ENCODE data around the gene ARHGEF26. TPM values are rescaled to one million over a fixed set of nuclear protein-coding genes. Genes with fewer than 3 reads are reported as not detected.

ARHGEF26 gene
- total RNA-seq, 2 experiments from 2014 or later = 0.08 TPM; not detected in 1

GRCh38 chr3:154240235-154240634 is 119.0 kb downstream of the ARHGEF26 start:
- H3K4me1 Mint-ChIP-seq (ENCODE audit: low read depth) = no peaks in the 10 kb centered on the region
- peaks cover 4% of the 10 kb centered on the region for H3K27me3 Mint-ChIP-seq
- H3K27ac Mint-ChIP-seq = no peak overlapping the region
- ChIA-PET CTCF (no interaction called here), POLR2A (no interaction called here)
- intact Hi-C loops (cut with DNase I, micrococcal nuclease) = no loop called here
- H3K4me3 Mint-ChIP-seq = no peak overlapping the region
- H3K9me3 Mint-ChIP-seq = no peaks in the 10 kb centered on the region
- no peaks in the 10 kb centered on the region for H3K36me3 Mint-ChIP-seq (ENCODE audit: low read depth)
- Histone ChIP-seq H3K4me1 (ENCODE audit: insufficient read depth, low read length) (no peaks in the 10 kb centered on the region), H3K27me3 (ENCODE audit: control insufficient read depth in 1 of 2, insufficient read depth in 2 of 2, low read length in 2 of 2) (no peaks in the 10 kb centered on the region), H3K4me3 (ENCODE audit: low read length) (no peak overlapping the region), H3K27ac (ENCODE audit: low read depth in 1 of 2, low read length in 2 of 2) (no peak overlapping the region), H3K9me3 (ENCODE audit: control insufficient read depth in 1 of 2, insufficient read depth in 1 of 2, low read length in 2 of 2) (no peaks in the 10 kb centered on the region), H3K36me3 (ENCODE audit: insufficient read depth, low read length) (no peaks in the 10 kb centered on the region)
- TF ChIP-seq, protein P1, sequence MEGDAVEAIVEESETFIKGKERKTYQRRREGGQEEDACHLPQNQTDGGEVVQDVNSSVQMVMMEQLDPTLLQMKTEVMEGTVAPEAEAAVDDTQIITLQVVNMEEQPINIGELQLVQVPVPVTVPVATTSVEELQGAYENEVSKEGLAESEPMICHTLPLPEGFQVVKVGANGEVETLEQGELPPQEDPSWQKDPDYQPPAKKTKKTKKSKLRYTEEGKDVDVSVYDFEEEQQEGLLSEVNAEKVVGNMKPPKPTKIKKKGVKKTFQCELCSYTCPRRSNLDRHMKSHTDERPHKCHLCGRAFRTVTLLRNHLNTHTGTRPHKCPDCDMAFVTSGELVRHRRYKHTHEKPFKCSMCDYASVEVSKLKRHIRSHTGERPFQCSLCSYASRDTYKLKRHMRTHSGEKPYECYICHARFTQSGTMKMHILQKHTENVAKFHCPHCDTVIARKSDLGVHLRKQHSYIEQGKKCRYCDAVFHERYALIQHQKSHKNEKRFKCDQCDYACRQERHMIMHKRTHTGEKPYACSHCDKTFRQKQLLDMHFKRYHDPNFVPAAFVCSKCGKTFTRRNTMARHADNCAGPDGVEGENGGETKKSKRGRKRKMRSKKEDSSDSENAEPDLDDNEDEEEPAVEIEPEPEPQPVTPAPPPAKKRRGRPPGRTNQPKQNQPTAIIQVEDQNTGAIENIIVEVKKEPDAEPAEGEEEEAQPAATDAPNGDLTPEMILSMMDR (IDR thresholded peaks at IDR 0.05) = no peak
- DNase-seq (no peak), ATAC-seq (ENCODE audit: poor library complexity) (no peak)

GRCh38 chr3:154241496-154241895 is 120.3 kb downstream of the ARHGEF26 start:
- Mint-ChIP-seq H3K4me1 (ENCODE audit: low read depth) (no peaks in the 10 kb centered on the region), H3K4me3 (no peak overlapping the region), H3K27me3 (no peaks in the 10 kb centered on the region), H3K27ac (no peak overlapping the region), H3K36me3 (ENCODE audit: low read depth) (no peaks in the 10 kb centered on the region), H3K9me3 (no peaks in the 10 kb centered on the region)
- TF ChIP-seq, protein P1 (IDR thresholded peaks at IDR 0.05) = no peak
- Histone ChIP-seq H3K27ac (ENCODE audit: low read depth in 1 of 2, low read length in 2 of 2) (no peak overlapping the region), H3K9me3 (ENCODE audit: control insufficient read depth in 1 of 2, insufficient read depth in 1 of 2, low read length in 2 of 2) (no peaks in the 10 kb centered on the region), H3K27me3 (ENCODE audit: control insufficient read depth in 1 of 2, insufficient read depth in 2 of 2, low read length in 2 of 2) (no peaks in the 10 kb centered on the region), H3K4me1 (ENCODE audit: insufficient read depth, low read length) (no peaks in the 10 kb centered on the region), H3K4me3 (ENCODE audit: low read length) (no peak overlapping the region), H3K36me3 (ENCODE audit: insufficient read depth, low read length) (no peaks in the 10 kb centered on the region)
- ChIA-PET POLR2A (no interaction called here), CTCF (interaction anchor here (0.6 kb wide), 1 partner anchor 1387 kb away, joined by 4 read pairs; no protein-coding TSS in a partner anchor)
- intact Hi-C loops (cut with DNase I, micrococcal nuclease) = no loop called here
- DNase-seq (no peak), ATAC-seq (ENCODE audit: poor library complexity) (no peak)

DNA sequence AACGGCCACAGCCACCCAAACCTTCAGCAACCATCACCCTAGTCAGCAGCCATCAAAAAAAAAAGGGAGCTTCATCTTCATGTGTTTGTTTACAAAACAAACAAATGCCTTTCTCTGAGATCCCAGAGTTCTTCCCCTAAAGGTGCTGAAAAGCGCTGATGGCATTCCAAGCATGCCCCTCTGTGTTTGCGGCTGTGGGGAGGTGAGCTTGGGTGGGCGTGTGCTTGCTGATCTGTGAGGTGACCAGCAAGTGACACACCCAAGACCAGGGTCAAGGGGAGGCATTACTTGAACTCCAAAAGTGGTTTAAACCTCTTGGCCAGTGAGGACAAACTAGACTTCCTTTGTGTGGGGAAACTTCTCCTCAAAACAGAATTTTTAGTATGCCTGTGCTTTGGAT is 121.6 kb downstream of the ARHGEF26 start:
- Histone ChIP-seq H3K36me3 (ENCODE audit: insufficient read depth, low read length) (no peaks in the 10 kb centered on the region), H3K4me3 (ENCODE audit: low read length) (no peak overlapping the region), H3K9me3 (ENCODE audit: control insufficient read depth in 1 of 2, insufficient read depth in 1 of 2, low read length in 2 of 2) (no peaks in the 10 kb centered on the region), H3K4me1 (ENCODE audit: insufficient read depth, low read length) (no peaks in the 10 kb centered on the region), H3K27ac (ENCODE audit: low read depth in 1 of 2, low read length in 2 of 2) (no peak overlapping the region), H3K27me3 (ENCODE audit: control insufficient read depth in 1 of 2, insufficient read depth in 2 of 2, low read length in 2 of 2) (no peaks in the 10 kb centered on the region)
- DNase-seq (no peak), ATAC-seq (ENCODE audit: poor library complexity) (no peak)
- CTCF ChIA-PET = no interaction called here
- no peaks in the 10 kb centered on the region for H3K27me3 Mint-ChIP-seq
- no peak overlapping the region for H3K27ac Mint-ChIP-seq
- POLR2A ChIA-PET = no interaction called here
- intact Hi-C loops (cut with DNase I, micrococcal nuclease) = no loop called here
- TF ChIP-seq, protein P1 (IDR thresholded peaks at IDR 0.05) = no peak
- H3K36me3 Mint-ChIP-seq (ENCODE audit: low read depth) = no peaks in the 10 kb centered on the region
- no peak overlapping the region for H3K4me3 Mint-ChIP-seq
- H3K4me1 Mint-ChIP-seq (ENCODE audit: low read depth) = no peaks in the 10 kb centered on the region
- no peaks in the 10 kb centered on the region for H3K9me3 Mint-ChIP-seq

Measured in CD4-positive, alpha-beta T cell (primary cell).